Measurements from ENCODE around the gene LENG8.

DNA sequence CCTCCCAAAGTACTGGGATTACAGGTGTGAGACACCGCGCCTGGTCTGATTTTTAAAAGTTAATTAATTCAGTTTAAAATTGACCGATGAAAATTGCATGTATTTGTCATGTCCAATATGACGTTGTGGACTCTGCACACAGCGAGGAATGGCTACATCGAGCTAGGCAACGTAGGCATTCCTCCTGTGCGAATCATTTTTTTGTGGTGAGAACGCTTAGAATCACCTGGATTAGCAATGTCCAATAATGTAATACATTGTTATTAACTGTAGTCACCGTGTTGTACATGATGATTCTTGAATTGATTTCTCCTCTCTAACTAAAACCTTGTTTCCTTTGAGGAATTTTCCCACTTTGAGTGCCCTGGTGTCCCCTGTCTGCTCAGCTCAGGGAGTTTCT is 57.1 kb downstream of the LENG8 start:
- TF ChIP-seq MYC (IDR thresholded peaks at IDR 0.05; ENCODE audit: insufficient read depth, insufficient read length, insufficient replicate concordance, low read length, severe bottlenecking) (no peak), NR2C2 (IDR thresholded peaks at IDR 0.05; ENCODE audit: borderline replicate concordance, control insufficient read depth, insufficient read length, low read depth) (no peak), REST (IDR thresholded peaks at IDR 0.05; ENCODE audit: low read depth, low read length) (no peak), CREB1 (IDR thresholded peaks at IDR 0.05; ENCODE audit: low read depth) (no peak), DPF2 (IDR thresholded peaks at IDR 0.05) (no peak), CHD2 (IDR thresholded peaks at IDR 0.05; ENCODE audit: borderline replicate concordance, low read depth, low read length) (no peak), SPI1 (IDR thresholded peaks at IDR 0.05; ENCODE audit: borderline replicate concordance, insufficient read depth, low read depth, low read length) (no peak), TCF12 (IDR thresholded peaks at IDR 0.05; ENCODE audit: low read depth, low read length) (no peak), POLR2A (IDR thresholded peaks at IDR 0.05; ENCODE audit: low read depth, low read length) (no peak), YY1 (IDR thresholded peaks at IDR 0.05; ENCODE audit: low read depth, low read length) (no peak)
- TF ChIP-seq, protein P1, sequence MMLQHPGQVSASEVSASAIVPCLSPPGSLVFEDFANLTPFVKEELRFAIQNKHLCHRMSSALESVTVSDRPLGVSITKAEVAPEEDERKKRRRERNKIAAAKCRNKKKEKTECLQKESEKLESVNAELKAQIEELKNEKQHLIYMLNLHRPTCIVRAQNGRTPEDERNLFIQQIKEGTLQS (IDR thresholded peaks at IDR 0.05; ENCODE audit: borderline replicate concordance, extremely low read depth, low read depth, low read length), result no peak
- TF ChIP-seq, protein P2, sequence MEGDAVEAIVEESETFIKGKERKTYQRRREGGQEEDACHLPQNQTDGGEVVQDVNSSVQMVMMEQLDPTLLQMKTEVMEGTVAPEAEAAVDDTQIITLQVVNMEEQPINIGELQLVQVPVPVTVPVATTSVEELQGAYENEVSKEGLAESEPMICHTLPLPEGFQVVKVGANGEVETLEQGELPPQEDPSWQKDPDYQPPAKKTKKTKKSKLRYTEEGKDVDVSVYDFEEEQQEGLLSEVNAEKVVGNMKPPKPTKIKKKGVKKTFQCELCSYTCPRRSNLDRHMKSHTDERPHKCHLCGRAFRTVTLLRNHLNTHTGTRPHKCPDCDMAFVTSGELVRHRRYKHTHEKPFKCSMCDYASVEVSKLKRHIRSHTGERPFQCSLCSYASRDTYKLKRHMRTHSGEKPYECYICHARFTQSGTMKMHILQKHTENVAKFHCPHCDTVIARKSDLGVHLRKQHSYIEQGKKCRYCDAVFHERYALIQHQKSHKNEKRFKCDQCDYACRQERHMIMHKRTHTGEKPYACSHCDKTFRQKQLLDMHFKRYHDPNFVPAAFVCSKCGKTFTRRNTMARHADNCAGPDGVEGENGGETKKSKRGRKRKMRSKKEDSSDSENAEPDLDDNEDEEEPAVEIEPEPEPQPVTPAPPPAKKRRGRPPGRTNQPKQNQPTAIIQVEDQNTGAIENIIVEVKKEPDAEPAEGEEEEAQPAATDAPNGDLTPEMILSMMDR (IDR thresholded peaks at IDR 0.05 in 2 of 3, conservative IDR thresholded peaks at IDR 0.05 in 1 of 3; ENCODE audit: control insufficient read depth in 2 of 3, extremely low read depth in 1 of 3, insufficient read depth in 1 of 3, low read depth in 3 of 3, low read length in 3 of 3), result no peak

Data from GM12878 (cell line).